HG03520 (cell line): ENCODE measurements around the gene SLC2A9.
"Not testable (repeated sequence)": the region's sequence is repeated elsewhere in the genome, so short reads cannot be mapped to it uniquely, and the experiment has no call there.

ENCODE experiments used
- ATAC-seq: cut with Tn5 transposase; IDR thresholded peaks from one replicate; pipeline ENCODE4 v1.9.1; 2021; ENCODE audit warnings: mild to moderate bottlenecking, moderate library complexity; ENCODE audit not compliant: unreplicated experiment

SLC2A9 gene

GRCh38 chr4:10002278-10002677 is 19.0 kb downstream of the SLC2A9 start:
- no peak for ATAC-seq

GRCh38 chr4:10001757-10002156 is 19.5 kb downstream of the SLC2A9 start:
- no peak for ATAC-seq

- peak; percentile 60 for ATAC-seq
Observed at GRCh38 chr4:9999956-10000561, 21.2 kb downstream of the SLC2A9 start.

- ATAC-seq = no peak
Observed at GRCh38 chr4:9997886-9998285, 23.4 kb downstream of the SLC2A9 start.

- ATAC-seq = no peak
Observed at GRCh38 chr4:9996319-9997110, 24.8 kb downstream of the SLC2A9 start.

- ATAC-seq = peak; percentile 54
Observed at GRCh38 chr4:9994246-9994847, 26.9 kb downstream of the SLC2A9 start.

- no peak for ATAC-seq
Observed at GRCh38 chr4:9989918-9990635, 31.2 kb downstream of the SLC2A9 start.

- no peak for ATAC-seq
Observed at GRCh38 chr4:9988933-9989332, 32.4 kb downstream of the SLC2A9 start.

GRCh38 chr4:9988363-9988749 is 32.9 kb downstream of the SLC2A9 start:
- no peak for ATAC-seq

GRCh38 chr4:9987749-9988362 is 33.4 kb downstream of the SLC2A9 start:
- ATAC-seq = no peak

- ATAC-seq = no peak
Observed at GRCh38 chr4:9984621-9985020, 36.7 kb downstream of the SLC2A9 start.

- ATAC-seq = no peak
Observed at GRCh38 chr4:9983211-9983610, 38.1 kb downstream of the SLC2A9 start.

- ATAC-seq = not testable (repeated sequence)
Observed at GRCh38 chr4:9981899-9982298, 39.4 kb downstream of the SLC2A9 start.

GRCh38 chr4:9980898-9981297 is 40.4 kb downstream of the SLC2A9 start:
- ATAC-seq = no peak

- ATAC-seq = no peak
Observed at GRCh38 chr4:9979101-9979701, 42.1 kb downstream of the SLC2A9 start.

GRCh38 chr4:9977518-9978031 is 43.7 kb downstream of the SLC2A9 start:
- no peak for ATAC-seq

- ATAC-seq = no peak
Observed at GRCh38 chr4:9976781-9977180, 44.5 kb downstream of the SLC2A9 start.

- ATAC-seq = no peak
Observed at GRCh38 chr4:9976293-9976692, 45.0 kb downstream of the SLC2A9 start.

GRCh38 chr4:9971711-9972110 is 49.6 kb downstream of the SLC2A9 start:
- no peak for ATAC-seq

GRCh38 chr4:9970399-9971011 is 50.8 kb downstream of the SLC2A9 start:
- peak; percentile 78 for ATAC-seq
